NCI-H82 treated with DMSO at 0.1 percent for 48 hours (cell line): ENCODE data around the gene EI24.
"Not testable (repeated sequence)": the region's sequence is repeated elsewhere in the genome, so short reads cannot be mapped to it uniquely, and the experiment has no call there.

Experiments used
- DNase-seq: peaks from one replicate; lab custom pipeline; 2025; ENCODE audit not compliant: unreplicated experiment; lab: John Stamatoyannopoulos, UW

EI24 gene

DNA sequence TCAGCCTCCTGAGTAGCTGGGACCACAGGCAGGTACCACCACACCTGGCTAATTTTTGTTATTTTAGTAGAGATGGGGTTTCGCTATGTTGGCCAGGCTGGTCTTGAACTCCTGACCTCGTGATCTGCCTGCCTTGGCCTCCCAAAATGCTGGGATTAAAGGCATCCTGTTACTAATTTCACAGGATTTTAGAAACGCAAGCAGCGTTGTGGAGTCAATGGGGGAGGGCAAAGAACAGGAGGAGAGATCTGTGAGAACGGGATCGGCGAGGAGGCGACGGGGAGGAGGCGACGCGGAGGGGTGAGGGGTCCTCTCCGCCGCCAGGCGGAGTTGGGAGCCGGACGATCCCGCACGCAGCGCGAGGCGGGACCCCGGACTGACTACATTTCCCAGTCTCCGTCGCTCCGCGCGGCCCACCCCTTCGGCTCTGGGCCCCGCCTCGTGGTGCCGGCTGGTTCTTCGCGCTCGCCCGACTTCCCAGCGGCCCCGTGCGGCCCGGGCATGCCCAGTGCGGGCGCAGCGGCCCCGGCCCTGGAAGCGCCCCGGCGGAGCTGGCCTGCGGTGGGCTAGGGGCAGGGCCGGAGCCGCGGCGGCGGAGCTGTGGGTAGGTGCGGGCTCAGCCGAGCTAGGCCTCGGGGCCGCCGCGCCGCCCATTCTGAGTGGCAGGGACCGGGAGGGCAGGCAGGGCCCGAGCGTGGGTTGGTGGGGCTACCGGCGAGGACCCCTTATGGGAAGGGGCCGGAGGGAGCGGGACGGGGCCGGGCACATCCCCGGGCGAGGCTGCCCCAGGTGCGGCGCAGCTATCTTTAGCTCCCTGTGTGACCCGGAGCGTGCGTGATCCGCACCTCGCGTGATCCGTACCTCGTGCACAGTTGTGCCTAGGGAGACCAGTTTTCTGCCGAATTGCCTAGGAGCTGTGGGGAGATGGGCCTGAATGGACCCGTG lies at the start of gene EI24:
TSS of gene EI24 (plus strand) at position 508 of the 945 bp plus-strand sequence. CDS start 3,051 bp downstream, outside the sequence.
- DNase-seq = peak; percentile 76

DNA sequence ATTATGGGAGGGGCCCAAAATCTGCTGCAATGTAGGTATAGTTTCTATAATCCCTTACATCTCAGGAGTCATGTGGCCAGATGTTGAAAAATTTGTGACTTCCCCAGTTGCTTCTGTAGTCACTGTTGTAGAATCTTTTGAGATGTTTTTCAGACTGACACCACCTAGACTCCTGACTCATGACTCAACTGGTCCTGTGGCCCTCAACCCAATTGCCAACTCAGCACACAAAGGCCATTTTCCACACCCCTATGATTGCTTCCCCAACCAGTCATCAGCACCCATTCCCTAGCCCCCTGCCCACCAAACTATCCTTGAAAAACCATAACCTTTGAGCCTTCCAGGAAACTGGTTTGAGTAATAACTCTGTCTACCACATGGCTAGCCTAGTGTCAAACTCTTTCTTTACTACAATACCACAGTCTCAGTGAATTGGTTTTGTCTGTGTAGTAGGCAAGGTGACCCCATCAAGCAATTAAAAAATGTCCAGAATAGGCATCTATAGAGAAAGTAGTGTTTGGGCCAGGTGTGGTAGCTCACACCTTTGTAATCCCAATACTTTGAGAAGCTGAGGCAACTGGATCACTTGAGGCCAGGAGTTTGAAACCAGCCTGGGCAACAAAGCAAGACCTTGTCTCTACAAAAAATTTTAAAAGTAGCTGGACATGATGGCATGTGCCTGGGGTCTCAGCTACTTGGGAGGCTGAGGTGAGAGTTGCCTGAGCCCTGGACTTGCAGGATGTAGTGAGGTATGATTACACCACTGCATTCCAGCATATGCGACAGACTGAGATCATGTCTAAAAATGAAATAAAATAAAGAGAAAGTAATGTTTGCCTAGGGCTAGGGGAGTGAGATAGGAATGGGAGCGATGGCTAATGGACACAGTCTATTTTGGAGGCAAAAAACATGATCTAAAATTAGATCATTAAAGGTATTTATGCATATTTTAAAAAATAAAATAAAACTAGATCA lies 49.1 kb upstream of the EI24 start:
- no peak for DNase-seq

DNA sequence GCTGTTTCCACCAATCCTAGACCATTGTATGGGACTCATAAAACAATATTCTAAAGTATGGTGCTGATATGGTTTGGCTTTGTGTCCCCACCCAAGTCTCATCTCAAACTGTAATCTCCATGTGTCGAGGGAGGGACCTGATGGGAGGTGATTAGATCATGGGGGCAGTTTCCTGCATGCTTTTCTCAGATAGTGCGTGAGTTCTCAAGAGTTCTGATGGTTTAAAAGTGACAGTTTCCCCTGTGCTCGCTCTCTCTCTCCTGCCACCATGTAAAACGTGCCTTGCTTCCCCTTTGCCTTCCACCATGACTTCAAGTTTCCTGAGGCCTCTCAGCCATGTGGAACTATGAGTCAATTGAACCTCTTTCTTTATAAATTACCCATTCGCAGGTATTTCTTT lies 44.0 kb upstream of the EI24 start:
- DNase-seq = no peak

DNA sequence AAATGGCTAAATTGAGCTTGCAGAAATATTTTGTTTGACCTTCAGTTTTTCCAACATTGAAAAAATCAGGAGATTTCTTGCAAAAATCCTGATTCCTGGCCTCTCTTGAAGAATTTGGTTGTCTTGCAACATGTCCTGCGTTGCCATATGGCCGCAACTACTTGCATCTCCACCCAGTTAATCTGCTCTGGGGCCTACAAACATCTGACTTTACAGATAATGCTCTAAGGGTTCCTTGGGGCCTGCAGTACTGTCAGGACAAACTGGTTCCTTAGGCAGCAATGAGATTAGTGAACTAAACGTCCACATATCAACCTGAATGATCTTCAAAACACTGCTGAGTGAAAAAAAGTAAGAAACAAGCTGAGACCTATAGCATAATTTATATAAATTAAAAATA lies 36.6 kb upstream of the EI24 start:
- peak; percentile 74 for DNase-seq

DNA sequence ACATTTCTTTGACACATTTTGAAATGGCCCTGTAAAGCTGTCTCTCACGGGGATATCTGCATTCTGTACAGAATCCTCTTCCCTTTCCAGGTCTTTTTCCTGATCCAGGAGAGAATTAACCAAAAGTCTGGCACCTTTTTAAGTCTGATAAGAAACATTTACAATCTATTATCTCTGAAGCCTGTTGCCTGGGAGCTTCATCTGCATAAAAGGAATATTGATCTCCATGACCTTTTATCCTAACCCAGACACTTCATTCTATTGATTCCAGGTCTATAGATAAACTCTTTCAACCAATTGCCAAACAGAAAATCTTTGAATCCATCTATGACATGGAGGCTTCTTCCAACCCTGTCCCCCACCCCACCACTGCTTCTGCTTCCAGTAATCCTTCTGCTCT lies 33.7 kb upstream of the EI24 start:
- no peak for DNase-seq

DNA sequence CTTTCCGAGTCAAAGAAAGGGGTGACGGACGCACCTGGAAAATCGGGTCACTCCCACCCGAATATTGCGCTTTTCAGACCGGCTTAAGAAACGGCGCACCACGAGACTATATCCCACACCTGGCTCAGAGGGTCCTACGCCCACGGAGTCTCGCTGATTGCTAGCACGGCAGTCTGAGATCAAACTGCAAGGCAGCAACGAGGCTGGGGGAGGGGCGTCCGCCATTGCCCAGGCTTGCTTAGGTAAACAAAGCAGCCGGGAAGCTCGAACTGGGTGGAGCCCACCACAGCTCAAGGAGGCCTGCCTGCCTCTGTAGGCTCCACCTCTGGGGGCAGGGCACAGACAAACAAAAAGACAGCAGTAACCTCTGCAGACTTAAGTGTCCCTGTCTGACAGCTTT lies 32.4 kb upstream of the EI24 start:
- DNase-seq = not testable (repeated sequence)

DNA sequence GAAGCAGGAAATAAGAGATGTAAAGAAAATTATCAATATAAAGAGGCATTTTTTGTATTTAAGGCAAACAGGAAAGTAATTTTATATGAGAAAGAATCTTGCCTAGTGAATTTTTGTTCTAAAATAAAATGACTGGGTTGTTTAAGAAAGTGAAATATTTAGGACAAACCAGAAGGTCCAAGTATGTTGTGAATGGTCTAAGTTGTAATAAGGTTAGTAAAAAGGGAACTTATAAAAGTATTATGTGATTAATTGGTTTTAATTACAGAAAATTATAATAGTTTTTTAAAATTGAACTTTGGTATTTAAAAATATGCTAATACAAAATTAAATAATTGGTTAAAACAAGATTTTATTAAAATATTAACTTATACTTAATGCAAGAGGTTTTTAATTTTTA lies 26.6 kb upstream of the EI24 start:
- DNase-seq = no peak

DNA sequence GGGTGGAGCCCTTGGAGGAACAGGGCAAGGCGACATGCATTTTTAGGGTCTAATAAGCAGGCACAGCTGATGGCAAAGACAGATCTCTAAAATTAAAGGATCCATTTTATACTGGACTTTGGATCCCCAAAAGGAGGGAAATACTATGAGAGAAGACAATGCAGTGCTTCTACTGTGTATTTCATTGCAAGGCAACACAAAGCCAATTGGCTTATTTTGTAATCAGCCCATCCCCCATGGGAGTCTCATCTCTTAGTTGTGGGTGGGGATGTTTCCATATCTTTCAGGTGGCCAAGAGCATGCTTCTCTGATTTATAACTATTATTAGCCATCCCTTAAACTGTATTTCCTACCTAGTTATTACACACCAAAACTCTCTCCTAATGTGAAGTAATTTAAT lies 18.5 kb upstream of the EI24 start:
- no peak for DNase-seq

DNA sequence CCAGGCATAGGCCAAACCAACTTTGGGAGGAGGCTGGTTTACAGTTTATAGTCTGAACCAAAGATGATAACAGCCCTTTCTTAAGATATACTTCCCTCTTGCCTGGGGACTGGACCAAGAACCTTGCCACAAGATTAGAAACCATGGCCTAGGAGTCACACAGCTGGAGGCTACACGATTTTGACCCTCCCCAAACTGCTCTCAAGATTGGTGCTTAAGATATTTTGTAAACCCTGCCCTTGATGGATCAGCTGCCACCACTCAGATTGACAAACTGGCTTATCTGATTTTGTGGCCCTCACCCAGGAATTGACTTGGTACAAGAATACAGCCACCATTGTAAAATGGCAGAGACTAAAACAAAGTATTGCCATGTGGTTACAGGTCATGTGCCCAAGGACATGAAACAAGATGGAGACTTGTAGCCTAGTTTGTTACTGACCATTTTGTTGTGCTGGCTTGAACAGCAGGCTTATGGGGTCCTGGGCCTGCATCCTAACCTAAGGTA lies 17.4 kb upstream of the EI24 start:
- DNase-seq = no peak

DNA sequence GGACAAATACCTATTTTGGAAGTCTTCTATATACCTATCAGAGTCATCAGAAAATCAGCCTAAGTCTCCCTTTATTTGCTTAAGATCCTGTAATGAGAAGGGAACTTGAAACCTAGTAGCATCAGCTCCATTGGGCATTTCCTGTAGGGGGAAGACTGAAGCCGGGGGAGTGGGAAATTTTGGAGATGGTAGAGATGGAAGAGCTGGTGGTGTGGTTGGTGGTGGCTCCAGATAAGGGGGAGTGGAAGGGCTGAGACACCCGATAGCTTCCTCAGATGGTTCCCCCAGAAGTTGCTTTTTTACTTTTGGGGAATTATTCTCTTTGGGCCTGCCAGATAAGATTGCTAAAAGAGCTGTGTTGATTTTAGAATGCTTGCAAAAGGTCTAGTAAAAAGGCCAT lies 16.4 kb upstream of the EI24 start:
- no peak for DNase-seq

DNA sequence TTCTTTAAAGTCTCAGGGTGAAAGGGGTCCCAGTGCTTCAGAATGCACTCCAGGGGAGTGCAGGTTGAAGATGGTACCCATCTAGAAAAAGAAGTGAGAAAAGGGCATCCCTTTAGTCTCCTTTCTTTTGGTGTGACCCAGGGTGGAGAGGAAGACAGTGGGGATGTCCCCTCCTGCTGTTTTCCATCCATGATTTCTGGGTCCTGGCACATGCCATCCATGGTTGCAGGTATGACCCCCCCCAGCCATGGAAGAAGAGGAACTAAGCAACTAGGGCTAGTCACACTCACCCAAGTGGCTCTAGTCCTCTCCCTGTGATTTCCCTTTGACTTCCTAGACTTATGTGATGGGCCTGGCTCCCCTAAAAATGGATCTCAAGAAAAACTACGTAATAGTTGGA lies 15.9 kb upstream of the EI24 start:
- DNase-seq = no peak

DNA sequence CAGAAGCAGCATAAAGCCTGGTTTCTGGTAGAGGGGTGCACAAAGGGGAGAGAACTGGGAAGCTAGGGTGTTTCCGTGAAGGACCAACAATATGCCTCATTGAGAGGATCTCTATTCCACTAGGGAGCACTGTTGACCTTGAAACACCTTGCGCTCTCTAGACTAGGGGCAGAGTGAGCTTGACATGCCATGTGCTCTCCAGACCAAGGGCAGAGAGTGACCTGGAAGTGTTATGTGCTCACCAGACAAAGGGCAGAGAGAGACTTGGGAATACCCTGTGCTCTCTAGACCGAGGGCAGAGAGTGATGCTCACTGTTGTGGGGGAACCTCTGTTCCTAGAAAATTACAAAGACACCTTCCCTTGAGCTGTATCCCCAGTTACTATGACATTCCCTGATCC lies 15.2 kb upstream of the EI24 start:
- no peak for DNase-seq

DNA sequence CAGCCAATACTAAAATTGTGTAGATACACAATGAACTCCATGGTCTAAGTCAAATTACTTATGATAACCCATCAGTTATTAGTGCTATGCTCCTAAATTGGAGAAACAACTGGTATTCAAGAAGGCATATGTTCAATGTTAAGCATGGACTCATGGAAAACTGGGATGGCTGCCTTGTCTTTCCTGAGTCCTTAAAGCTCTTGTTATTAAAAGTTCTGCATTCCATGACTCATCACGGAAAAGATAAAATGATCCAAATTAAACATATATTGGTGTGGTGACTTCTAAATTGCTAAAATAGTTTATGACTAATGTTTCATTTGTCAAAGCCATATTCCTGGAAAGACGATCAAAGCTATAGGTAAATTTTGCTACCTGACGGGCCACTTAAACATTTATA lies 9.4 kb upstream of the EI24 start:
- DNase-seq = no peak

DNA sequence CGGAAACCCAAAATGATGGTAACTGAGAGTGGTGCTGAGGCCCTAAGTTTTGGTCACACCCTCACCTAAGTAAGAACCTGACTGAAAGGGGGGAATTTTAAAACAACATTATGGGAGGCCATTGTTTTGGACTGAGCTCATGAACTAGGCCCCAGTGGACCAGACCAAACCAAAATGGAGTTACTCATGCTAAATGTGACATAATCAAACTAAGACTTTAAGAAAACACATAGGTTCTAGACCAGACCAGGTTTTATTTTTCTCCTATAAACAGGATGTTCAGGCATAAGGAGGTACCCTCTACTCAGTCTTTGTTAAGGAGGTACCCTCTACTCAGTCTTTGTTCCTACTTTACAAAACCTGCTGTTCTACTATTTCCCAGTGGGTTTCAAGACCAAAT lies 7.4 kb upstream of the EI24 start:
- DNase-seq = no peak

DNA sequence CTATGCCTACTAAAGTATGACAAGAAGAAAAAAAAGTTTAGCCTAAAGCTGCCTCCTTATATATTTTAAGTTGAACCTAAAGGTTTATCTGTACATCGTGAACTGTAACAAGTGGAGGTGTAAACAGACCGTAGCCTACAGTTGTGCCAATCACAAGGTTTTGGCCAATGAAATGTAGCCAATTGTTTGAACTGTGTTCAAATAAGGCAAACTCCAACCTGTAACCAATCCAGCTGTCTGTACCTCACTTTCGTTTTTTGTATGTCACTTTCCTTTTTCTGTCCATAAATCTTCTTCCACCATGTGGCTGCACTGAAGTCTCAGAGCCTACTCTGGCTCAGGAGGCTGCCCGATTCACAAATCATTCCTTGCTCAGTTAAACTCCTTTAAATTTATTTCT lies 6.8 kb upstream of the EI24 start:
- DNase-seq = no peak

DNA sequence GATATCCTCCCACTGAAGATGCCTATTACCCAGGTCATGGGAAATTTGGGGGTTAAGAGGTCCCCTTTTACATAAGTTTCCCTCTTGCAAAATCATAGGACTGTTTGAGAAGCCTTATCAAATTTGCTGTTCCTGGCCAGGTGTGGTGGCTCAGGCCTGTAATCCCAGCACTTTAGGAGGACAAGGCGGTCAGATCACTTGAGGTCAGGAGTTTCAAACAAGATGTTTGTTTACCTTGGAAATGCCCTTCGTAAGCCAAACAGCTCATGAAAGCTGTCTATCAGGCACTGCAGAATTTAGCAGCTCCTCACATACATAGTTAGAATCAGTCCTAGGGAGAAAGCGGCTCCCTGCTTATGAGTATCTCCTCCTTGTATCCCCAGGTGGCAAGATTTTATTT lies 4.9 kb upstream of the EI24 start:
- no peak for DNase-seq

DNA sequence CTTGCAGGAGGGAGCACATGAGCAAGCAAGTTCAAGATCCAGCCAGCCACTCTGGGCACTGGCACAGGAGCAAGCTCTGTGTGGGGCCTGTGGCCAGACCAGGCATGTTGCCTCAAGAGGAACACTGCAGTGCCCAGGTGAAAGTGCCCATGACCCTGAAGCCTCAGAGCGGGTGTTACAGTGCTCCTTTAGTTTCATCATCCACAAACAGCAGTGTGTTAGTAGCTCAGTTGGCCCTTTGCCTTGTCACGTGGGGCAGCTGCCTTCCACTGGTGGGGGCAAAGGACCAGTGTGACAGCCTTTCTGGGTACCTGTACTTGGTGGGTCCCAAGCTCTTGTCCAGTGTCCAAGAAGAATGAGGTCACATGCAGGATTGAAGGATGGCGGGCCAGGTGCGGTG lies 3.0 kb upstream of the EI24 start:
- no peak for DNase-seq

DNA sequence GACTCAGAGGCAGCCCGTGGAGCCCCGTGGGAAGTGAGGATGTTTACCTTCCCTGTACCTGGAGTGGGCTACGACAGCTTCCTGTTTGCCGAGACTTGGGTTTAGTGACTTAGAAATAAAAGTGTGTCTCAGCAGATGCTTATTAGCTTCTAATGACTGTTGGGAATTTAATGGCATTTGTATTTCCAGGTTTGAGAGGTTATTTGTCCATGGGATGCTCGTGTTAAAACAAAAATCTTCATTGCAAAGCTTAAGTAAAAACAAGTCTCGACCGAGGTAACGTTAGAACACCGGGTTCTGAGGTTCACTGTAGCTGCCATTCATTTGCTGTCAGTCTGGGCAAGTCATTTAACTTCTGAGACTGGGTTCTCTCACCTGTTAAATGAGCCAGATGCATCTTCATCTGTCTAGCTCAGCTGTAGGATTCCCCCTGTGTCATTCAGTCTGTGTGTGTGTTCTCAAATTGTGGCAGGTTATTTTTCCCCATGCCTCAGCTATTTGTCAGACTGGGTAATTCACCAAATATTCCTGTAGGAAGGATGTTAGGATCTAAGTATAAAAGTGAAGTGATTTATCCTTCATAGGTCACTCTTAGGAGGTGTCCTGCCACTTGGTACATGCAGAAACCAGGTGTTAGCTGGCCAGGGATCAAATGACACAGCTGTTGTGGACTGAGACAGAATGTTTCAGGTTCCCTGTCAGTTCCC lies 791 bp downstream of the EI24 start:
- no peak for DNase-seq

DNA sequence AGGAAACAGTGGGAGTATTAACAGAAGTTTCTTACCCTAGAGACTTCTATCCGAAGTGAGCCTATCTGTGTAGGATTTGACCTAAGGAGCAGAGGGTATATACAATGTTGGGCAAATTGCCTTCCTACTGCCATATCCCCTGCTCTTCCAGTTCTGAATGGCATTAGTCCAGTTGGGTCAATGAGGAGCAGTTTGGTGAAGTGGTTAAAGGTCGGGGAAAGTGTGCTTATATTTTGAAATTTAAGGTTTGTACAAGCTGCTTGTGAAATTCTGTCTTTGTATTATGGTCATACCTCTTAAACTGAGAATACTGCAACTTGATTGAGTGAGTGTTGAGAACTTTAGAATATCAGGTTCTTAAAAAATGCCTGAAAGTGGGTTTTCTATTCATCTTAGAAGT lies 1.7 kb downstream of the EI24 start:
- no peak for DNase-seq

DNA sequence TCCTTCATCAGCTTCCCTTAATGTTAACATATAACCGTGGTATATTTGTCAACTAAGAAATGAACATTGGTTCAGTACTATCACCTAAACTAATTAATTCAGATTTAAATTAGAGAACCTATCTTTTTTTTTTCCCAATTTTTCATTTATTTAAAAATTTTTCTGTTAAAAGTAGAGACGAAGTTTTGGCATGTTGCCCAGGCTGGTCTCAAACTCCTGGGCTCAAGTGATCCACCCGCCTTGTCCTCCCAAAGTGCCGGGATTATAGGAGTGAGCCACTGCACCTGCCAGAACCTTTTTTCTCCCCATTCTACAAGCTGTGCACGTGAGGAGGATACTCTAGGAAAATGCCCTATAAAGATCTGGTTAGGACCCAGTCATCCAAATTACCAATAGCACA lies 3.6 kb downstream of the EI24 start:
- DNase-seq = no peak

DNA sequence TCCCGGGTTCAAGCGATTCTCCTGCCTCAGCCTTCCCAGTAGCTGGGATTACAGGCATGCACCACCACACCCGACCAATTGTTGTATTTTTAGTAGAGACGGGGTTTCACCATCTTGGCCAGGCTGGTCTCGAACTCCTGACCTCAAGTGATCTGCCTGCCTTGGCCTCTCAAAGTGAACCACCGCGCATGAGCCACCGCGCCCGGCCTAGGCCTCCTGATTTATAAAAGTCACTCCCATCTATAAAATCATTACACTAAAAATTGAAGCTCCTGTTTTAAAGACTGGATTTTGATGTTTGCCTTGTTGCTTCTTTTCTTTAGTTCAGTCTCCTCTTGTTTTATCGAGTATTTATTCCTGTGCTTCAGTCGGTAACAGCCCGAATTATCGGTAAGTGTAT lies 7.9 kb downstream of the EI24 start:
- not testable (repeated sequence) for DNase-seq
